HepG2 (cell line): Measurements from ENCODE around the gene GALNTL6. TPM values are rescaled to one million over a fixed set of nuclear protein-coding genes. Genes with fewer than 3 reads are reported as not detected.

ENCODE experiments used
- ATAC-seq: fragments of 200-7000 bp; cut with Tn5 transposase; 3 replicates; pipeline ENCODE4 v1.9.1; 2020; ENCODE audit warnings: mild to moderate bottlenecking, moderate library complexity
- BruUV-seq: library from RNA; stranded (reverse); fragments of 400-500 nt; replicated peaks from 2 replicates; lab custom pipeline; 2021; lab: Mats Ljungman, UMichigan
- CTCF ChIA-PET: fragments of 300-600 bp; formaldehyde crosslinking; extraction: SDS; loops from one replicate; lab custom pipeline; 2021; ENCODE audit warnings: low total read pairs, inconsistent platforms, low intra/inter-chr PET ratio; lab: Yijun Ruan, JAX
- POLR2A ChIA-PET: fragments of 350-600 bp; sonication (Branson Sonifier 250); formaldehyde crosslinking; loops from one replicate; lab custom pipeline; 2020; ENCODE audit warnings: antibody characterized with exemption, inconsistent platforms; lab: Yijun Ruan, JAX
- DNase-seq: peaks from one replicate; pipeline ENCODE4 v3.0.0-alpha.2; 2015; ENCODE audit warnings: low spot score
- FAIRE-seq: peaks from 3 replicates; lab custom pipeline; 2011; peaks lifted over from hg19 to GRCh38; lab: Jason Lieb, UNC
- H2AFZ ChIP-seq: one replicate; pipeline ENCODE4 v1.6.1; 2011; ENCODE audit warnings: low read length, inconsistent platforms
- H3K27ac ChIP-seq: fragments of 300-600 bp; 3 replicates; pipeline ENCODE4 v1.8.0; 2011; ENCODE audit warnings: mixed run types, mild to moderate bottlenecking, mixed read lengths, low read length, inconsistent platforms; ENCODE audit not compliant: insufficient read depth; ENCODE audit errors: extremely low read length
- H3K27me3 ChIP-seq, 2 experiments: fragments of 200-600 bp in 1 of 2; 2 replicates in 1 of 2; 3 replicates in 1 of 2; pipeline versions ENCODE4 v1.6.0 to v1.8.0; 2011; ENCODE audit warnings: low read length in 2 of 2, mild to moderate bottlenecking in 2 of 2, moderate library complexity in 2 of 2, inconsistent platforms in 1 of 2; ENCODE audit not compliant: insufficient read depth in 2 of 2, control insufficient read depth in 1 of 2
- H3K36me3 ChIP-seq, 2 experiments: fragments of 200-600 bp in 1 of 2; replicated peaks in 1 of 2; 2 replicates in 1 of 2; 3 replicates in 1 of 2; pipeline versions ENCODE4 v1.5.1 to v1.8.0; 2011; ENCODE audit warnings: low read length in 2 of 2, inconsistent platforms in 1 of 2; ENCODE audit not compliant: insufficient read depth in 2 of 2, control insufficient read depth in 1 of 2
- H3K4me1 ChIP-seq: 2 replicates; pipeline ENCODE4 v1.5.1; 2012; ENCODE audit warnings: low read length, inconsistent platforms; ENCODE audit not compliant: insufficient read depth
- H3K4me2 ChIP-seq: 2 replicates; pipeline ENCODE4 v1.6.0; 2011; ENCODE audit warnings: low read depth, low read length, inconsistent platforms
- H3K4me3 ChIP-seq, 3 experiments: fragments of 200-600 bp in 1 of 3; sonication (generic), shearing (Covaris generic) in 1 of 3; replicated peaks in 1 of 3; 2 replicates each; pipeline ENCODE4 v1.5.1; 2011 to 2016; ENCODE audit warnings: low read length in 3 of 3, inconsistent platforms in 2 of 3, low read depth in 2 of 3, mild to moderate bottlenecking in 2 of 3, control low read depth in 1 of 3, mixed read lengths in 1 of 3; ENCODE audit not compliant: insufficient read depth in 1 of 3
- H3K79me2 ChIP-seq: one replicate; pipeline ENCODE4 v1.6.1; 2011; ENCODE audit warnings: low read length, inconsistent platforms; ENCODE audit not compliant: insufficient read depth
- H3K9ac ChIP-seq: 2 replicates; pipeline ENCODE4 v1.6.0; 2011; ENCODE audit warnings: mild to moderate bottlenecking, low read depth, low read length, inconsistent platforms; ENCODE audit not compliant: insufficient read depth
- H3K9me3 ChIP-seq: 2 replicates; pipeline ENCODE4 v1.5.1; 2012; ENCODE audit warnings: mild to moderate bottlenecking, low read length
- H4K20me1 ChIP-seq: 2 replicates; pipeline ENCODE4 v1.6.0; 2011; ENCODE audit warnings: inconsistent platforms, mild to moderate bottlenecking, low read length, moderate library complexity; ENCODE audit not compliant: insufficient read depth
- MIXL1 ChIP-seq: IDR thresholded peaks from 2 replicates; pipeline ENCODE4 v1.6.1; 2016
- ZSCAN20 ChIP-seq: sonication (generic); formaldehyde crosslinking; IDR thresholded peaks from 2 replicates; pipeline ENCODE4 v1.4.0; 2020; ENCODE audit warnings: missing genetic modification reagents, mild to moderate bottlenecking, borderline replicate concordance
- WGBS: methylation state at CpG from one replicate; pipeline ENCODE4 v1.1.6; 2017; ENCODE audit warnings: low lambda C conversion rate; 5-methylcytosine and 5-hydroxymethylcytosine counted together
- in situ Hi-C: cut with HindIII; loops from 2 replicates; pipeline ENCODE4 v1.10.0; 2017; ENCODE audit warnings: low pct_unique_long_range_greater_than_20kb; ENCODE audit not compliant: extremely low pct_ligation_motif_present
- intact Hi-C: fragments of 100-400 bp; cut with micrococcal nuclease; formaldehyde crosslinking; loops from one replicate; pipeline ENCODE4 v1.10.0; 2022; ENCODE audit not compliant: unreplicated experiment
- polyA plus RNA-seq, 8 experiments: library from polyadenylated mRNA; depleted of rRNA in 3 of 8; stranded (reverse) in 7 of 8; unstranded in 1 of 8; fragments of >200 nt; fragmentation: Illumina TruSeq in 4 of 8; extraction: Trizol in 4 of 8; gene quantifications; 2 replicates each; pipeline versions ENCODE4 v1.2.1 to v1.2.3, GENCODE V29; 2011 to 2016; ENCODE audit warnings: low read depth in 4 of 8, missing spikeins in 1 of 8, mixed read lengths in 1 of 8; ENCODE audit not compliant: insufficient read depth in 1 of 8
- total RNA-seq, 5 experiments: library from RNA; depleted of rRNA; stranded (reverse); fragments of >200 nt; fragmentation: Illumina TruSeq; extraction: Trizol; gene quantifications; 2 replicates each; pipeline ENCODE4 v1.2.3, GENCODE V29; 2016; ENCODE audit warnings: low read depth in 1 of 5
- TF ChIP-seq, protein P1 (sequence below): sonication (generic); formaldehyde crosslinking; conservative IDR thresholded peaks from 2 replicates; pipeline ENCODE4 v1.4.0; 2020; ENCODE audit warnings: mild to moderate bottlenecking, missing genetic modification reagents, moderate library complexity
- TF ChIP-seq, protein P2 (sequence below): sonication (generic); IDR thresholded peaks from 2 replicates; pipeline ENCODE4 v1.6.1; 2016; ENCODE audit warnings: low read depth, borderline replicate concordance

GALNTL6 gene
- total and polyA plus RNA-seq, 2 of the 13 experiments (the other 11 are each of a cell fraction or from before 2014, with no cell fraction given) = not detected

DNA sequence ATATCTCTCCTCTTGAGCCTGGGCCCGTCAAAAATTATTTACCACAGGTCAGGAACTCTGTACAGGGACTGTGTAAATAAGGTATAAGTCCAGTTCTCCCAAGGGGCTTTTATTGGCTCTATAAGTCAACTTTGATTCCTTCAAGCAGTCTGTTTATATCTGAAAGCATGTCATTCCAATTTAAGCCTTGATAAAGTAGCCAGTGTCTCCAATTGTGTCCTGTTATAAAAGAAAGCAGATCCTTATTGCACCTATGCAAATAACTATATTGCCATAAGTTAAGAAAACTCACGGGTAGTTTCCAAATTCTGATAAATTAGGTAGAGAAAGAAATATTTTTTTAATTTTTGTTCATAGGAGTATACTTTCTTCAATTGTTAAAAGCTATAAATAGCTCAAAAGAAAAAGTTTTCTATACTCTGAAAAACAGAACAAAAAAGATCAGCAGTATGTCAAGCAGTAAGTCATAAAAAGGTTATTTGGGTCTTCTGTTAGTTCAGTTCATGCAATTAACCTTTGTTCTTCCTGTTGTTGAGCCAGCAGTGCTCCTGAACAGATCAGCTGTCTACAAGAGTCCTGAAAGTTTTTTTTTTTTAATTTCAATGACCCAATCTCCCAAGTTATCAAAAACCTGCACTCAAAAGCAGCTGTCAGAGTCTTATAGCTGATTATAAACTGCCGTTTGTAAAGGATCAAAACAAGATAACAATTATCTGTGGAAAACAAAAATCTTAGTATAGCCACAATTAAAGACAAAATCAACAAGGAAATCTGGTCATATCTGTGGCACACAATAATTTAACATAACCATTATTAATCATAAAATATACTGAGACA is 1177.0 kb downstream of the GALNTL6 start:
- WGBS = 2% methylated on average over 3 of the region's 3 CpGs
- no peak for DNase-seq
- intact Hi-C loops (no loop called here), in situ Hi-C loops (no loop called here)
- no peak for FAIRE-seq
- 0 out of 2 replicates have a peak, but pooled peaks cover 7% of the 10 kb centered on the region for H3K9me3 ChIP-seq
- no peaks in the 10 kb centered on the region; a peak in 1 of 5 replicates for H3K27me3 ChIP-seq
- no peaks in the 10 kb centered on the region for H3K36me3 ChIP-seq
- no peak overlapping the region for H3K27ac ChIP-seq
- TF ChIP-seq ZSCAN20 (no peak), MIXL1 (peak; percentile 85; the same call in 1 of the 2 replicates)
- TF ChIP-seq, protein P1, sequence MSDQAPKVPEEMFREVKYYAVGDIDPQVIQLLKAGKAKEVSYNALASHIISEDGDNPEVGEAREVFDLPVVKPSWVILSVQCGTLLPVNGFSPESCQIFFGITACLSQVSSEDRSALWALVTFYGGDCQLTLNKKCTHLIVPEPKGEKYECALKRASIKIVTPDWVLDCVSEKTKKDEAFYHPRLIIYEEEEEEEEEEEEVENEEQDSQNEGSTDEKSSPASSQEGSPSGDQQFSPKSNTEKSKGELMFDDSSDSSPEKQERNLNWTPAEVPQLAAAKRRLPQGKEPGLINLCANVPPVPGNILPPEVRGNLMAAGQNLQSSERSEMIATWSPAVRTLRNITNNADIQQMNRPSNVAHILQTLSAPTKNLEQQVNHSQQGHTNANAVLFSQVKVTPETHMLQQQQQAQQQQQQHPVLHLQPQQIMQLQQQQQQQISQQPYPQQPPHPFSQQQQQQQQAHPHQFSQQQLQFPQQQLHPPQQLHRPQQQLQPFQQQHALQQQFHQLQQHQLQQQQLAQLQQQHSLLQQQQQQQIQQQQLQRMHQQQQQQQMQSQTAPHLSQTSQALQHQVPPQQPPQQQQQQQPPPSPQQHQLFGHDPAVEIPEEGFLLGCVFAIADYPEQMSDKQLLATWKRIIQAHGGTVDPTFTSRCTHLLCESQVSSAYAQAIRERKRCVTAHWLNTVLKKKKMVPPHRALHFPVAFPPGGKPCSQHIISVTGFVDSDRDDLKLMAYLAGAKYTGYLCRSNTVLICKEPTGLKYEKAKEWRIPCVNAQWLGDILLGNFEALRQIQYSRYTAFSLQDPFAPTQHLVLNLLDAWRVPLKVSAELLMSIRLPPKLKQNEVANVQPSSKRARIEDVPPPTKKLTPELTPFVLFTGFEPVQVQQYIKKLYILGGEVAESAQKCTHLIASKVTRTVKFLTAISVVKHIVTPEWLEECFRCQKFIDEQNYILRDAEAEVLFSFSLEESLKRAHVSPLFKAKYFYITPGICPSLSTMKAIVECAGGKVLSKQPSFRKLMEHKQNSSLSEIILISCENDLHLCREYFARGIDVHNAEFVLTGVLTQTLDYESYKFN (CRISPR knock-in tag) = peak; percentile 47
- TF ChIP-seq, protein P2, sequence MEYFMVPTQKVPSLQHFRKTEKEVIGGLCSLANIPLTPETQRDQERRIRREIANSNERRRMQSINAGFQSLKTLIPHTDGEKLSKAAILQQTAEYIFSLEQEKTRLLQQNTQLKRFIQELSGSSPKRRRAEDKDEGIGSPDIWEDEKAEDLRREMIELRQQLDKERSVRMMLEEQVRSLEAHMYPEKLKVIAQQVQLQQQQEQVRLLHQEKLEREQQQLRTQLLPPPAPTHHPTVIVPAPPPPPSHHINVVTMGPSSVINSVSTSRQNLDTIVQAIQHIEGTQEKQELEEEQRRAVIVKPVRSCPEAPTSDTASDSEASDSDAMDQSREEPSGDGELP = 0 out of 2 replicates have a peak, but pooled peaks have one; percentile 20
- ChIA-PET CTCF (no interaction called here), POLR2A (no interaction called here)
- H4K20me1 ChIP-seq = no peaks in the 10 kb centered on the region
- no TSS peak for BruUV-seq
- H3K4me3 ChIP-seq = no peak overlapping the region
- H3K4me1 ChIP-seq = 0 out of 2 replicates have a peak, but pooled peaks cover 8% of the 10 kb centered on the region
- no peak overlapping the region for H2AFZ ChIP-seq
- no peak overlapping the region for H3K4me2 ChIP-seq
- ATAC-seq = no peak
- H3K79me2 ChIP-seq = no peaks in the 10 kb centered on the region
- H3K9ac ChIP-seq = no peak overlapping the region
